H1 (cell line): ENCODE data around the gene FOXRED1. TPM values are rescaled to one million over a fixed set of nuclear protein-coding genes. Genes with fewer than 3 reads are reported as not detected.

Experiments used
- HDAC2 ChIP-seq, 2 experiments: fragments of 300-600 bp in 1 of 2; sonication (generic) in 1 of 2; IDR thresholded peaks; 2 replicates each; pipeline ENCODE4 v1.6.1; 2011 to 2012; ENCODE audit warnings: low read depth in 2 of 2, low read length in 2 of 2, mild to moderate bottlenecking in 2 of 2, moderate library complexity in 2 of 2, borderline replicate concordance in 1 of 2, inconsistent platforms in 1 of 2
- RNF2 ChIP-seq: fragments of 200-900, 300-1000 bp; sonication (generic); IDR thresholded peaks from 2 replicates; pipeline ENCODE4 v1.7.1; 2016; ENCODE audit warnings: borderline replicate concordance, low read depth, mild to moderate bottlenecking, antibody characterized with exemption, low read length; ENCODE audit not compliant: poor library complexity, severe bottlenecking; ENCODE audit errors: missing control alignments
- RXRA ChIP-seq: IDR thresholded peaks from 2 replicates; pipeline ENCODE4 v1.6.1; 2011; ENCODE audit warnings: low read depth, mild to moderate bottlenecking, low read length, moderate library complexity; ENCODE audit not compliant: insufficient read depth
- SP4 ChIP-seq: IDR thresholded peaks from 2 replicates; pipeline ENCODE4 v1.6.1; 2012; ENCODE audit warnings: low read length, inconsistent platforms
- TBP ChIP-seq: IDR thresholded peaks from 2 replicates; pipeline ENCODE4 v1.6.1; 2011; ENCODE audit warnings: low read depth, low read length, improper control_type of control experiment
- YY1 ChIP-seq: IDR thresholded peaks from 2 replicates; pipeline ENCODE4 v1.6.1; 2011; ENCODE audit warnings: low read depth, mild to moderate bottlenecking, low read length
- polyA plus RNA-seq, 7 experiments: library from polyadenylated mRNA; depleted of rRNA in 3 of 7; stranded (reverse) in 5 of 7; unstranded in 2 of 7; fragments of >200 nt in 5 of 7; fragments of 200-250 nt in 2 of 7; gene quantifications; 1 replicate in 5 of 7; 2 replicates in 1 of 7; 4 replicates in 1 of 7; pipeline versions ENCODE4 v1.2.1 to v1.2.3, GENCODE V29; 2011 to 2013; ENCODE audit warnings: missing spikeins in 2 of 7, mixed read lengths in 2 of 7
- total RNA-seq: library from RNA; stranded (reverse); fragmentation: NEBNext Ultra II Directional; extraction: Animal tissue kit (Norgen Biotek cat#: 25700); gene quantifications from 2 replicates; pipeline ENCODE4 v1.2.1, GENCODE V29; 2021

FOXRED1 gene
- total and polyA plus RNA-seq, 2 of the 8 experiments (the other 6 are each of a cell fraction or from before 2014, with no cell fraction given): 48.8 to 99.4 TPM

DNA sequence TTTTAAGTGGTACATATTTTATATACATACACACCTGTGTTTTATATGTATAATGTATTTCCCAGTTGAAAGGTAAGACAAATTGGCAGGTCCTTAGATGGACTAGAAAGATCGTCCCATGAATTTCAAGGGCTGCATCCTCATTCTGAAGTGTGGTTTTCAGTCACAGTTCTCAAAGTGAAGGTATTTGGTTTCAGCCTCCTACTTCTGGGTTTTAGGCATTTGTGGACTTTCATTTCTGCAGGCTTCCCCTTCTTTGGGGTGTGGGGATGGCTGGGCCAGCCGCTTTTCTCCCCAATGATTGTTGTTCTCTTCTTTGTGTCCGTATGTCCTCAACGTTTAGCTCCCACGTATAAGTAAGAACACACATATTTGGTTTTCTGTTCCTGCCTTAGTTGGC is 44.9 kb downstream of the FOXRED1 start (continued):
- TF ChIP-seq RNF2 (no peak), SP4 (no peak), RXRA (no peak), HDAC2 (IDR thresholded peaks at IDR 0.05; ENCODE audit: borderline replicate concordance in 1 of 2, low read depth in 2 of 2, low read length in 2 of 2) (no peak), YY1 (no peak), TBP (no peak)
